Suprapubic skin (tissue), 4 donors: ENCODE results near the gene LIN54. TPM values are rescaled to one million over a fixed set of nuclear protein-coding genes. Genes with fewer than 3 reads are reported as not detected.
A peak's percentile ranks its signal among the peaks of the same experiment; 100 is the strongest.

ENCODE experiments used
- DNase-seq, 2 donors: peaks; one replicate each; pipeline ENCODE4 v3.0.0-alpha.2; 2019; ENCODE audit warnings: low spot score in 2 of 2
- H3K27ac ChIP-seq: fragments of 200-600 bp; sonication (generic); one replicate; pipeline ENCODE4 v1.5.1; 2019
- H3K27me3 ChIP-seq: fragments of 200-600 bp; sonication (generic); one replicate; pipeline ENCODE4 v1.5.1; 2019
- H3K36me3 ChIP-seq: fragments of 200-600 bp; sonication (generic); one replicate; pipeline ENCODE4 v1.5.1; 2019
- H3K4me1 ChIP-seq: fragments of 200-600 bp; sonication (generic); one replicate; pipeline ENCODE4 v1.5.1; 2019
- H3K4me3 ChIP-seq: fragments of 200-600 bp; sonication (generic); one replicate; pipeline ENCODE4 v1.5.1; 2019; ENCODE audit warnings: mild to moderate bottlenecking
- H3K9me3 ChIP-seq: fragments of 200-600 bp; sonication (generic); one replicate; pipeline ENCODE4 v1.5.1; 2019
- EP300 ChIP-seq: sonication (generic); formaldehyde crosslinking; IDR thresholded peaks from one replicate; pipeline ENCODE4 v1.6.1; 2017; ENCODE audit warnings: antibody characterized with exemption
- POLR2A ChIP-seq, 2 donors: fragments of 450-650 bp; IDR thresholded peaks; one replicate each; pipeline ENCODE4 v1.6.1; 2017; ENCODE audit warnings: antibody characterized with exemption in 2 of 2, mild to moderate bottlenecking in 2 of 2, moderate library complexity in 2 of 2
- POLR2AphosphoS5 ChIP-seq, 3 donors: sonication (generic); formaldehyde crosslinking; IDR thresholded peaks; one replicate each; pipeline ENCODE4 v1.6.1; 2017; ENCODE audit warnings: antibody characterized with exemption in 3 of 3
- WGBS: methylation state at CpG from one replicate; pipeline ENCODE4 v1.1.5; 2018; 5-methylcytosine and 5-hydroxymethylcytosine counted together
- total RNA-seq, 4 donors: library from RNA; depleted of rRNA; stranded (reverse); fragments of >200 nt; gene quantifications; one replicate each; pipeline ENCODE4 v1.1.0, GENCODE V29; 2016
- TF ChIP-seq, protein P1 (sequence below), 2 donors: fragments of 200-600 bp in 1 of 2; fragments of 450-650 bp in 1 of 2; sonication (generic) in 1 of 2; IDR thresholded peaks; one replicate each; pipeline ENCODE4 v1.5.1; 2016 to 2019; ENCODE audit warnings: antibody characterized with exemption in 2 of 2, mild to moderate bottlenecking in 1 of 2, moderate library complexity in 1 of 2

Gene LIN54
- total RNA-seq, 4 donors from 2014 or later, result 8.6 to 17.4 (median 15.3) TPM

DNA sequence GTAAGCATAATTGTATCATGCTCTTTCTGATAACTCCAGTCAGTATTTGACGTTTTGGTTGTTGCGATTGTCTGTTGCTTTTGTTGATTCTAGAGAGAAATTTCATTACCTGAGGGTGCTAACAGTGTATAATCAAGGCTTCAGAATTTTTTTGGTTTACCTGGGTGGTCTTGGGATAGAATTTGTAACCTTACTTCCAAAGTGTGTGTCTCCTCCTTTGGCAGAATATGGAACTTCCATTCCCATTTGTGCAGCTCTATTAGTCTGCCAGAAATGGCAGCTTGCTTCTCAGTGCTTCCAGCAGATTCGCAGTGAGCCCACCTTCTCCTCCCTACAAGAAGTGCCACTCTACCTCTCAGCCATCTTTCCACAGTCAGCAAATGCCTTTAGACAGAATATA lies 29.6 kb upstream of the LIN54 start:
- TF ChIP-seq, protein P1, sequence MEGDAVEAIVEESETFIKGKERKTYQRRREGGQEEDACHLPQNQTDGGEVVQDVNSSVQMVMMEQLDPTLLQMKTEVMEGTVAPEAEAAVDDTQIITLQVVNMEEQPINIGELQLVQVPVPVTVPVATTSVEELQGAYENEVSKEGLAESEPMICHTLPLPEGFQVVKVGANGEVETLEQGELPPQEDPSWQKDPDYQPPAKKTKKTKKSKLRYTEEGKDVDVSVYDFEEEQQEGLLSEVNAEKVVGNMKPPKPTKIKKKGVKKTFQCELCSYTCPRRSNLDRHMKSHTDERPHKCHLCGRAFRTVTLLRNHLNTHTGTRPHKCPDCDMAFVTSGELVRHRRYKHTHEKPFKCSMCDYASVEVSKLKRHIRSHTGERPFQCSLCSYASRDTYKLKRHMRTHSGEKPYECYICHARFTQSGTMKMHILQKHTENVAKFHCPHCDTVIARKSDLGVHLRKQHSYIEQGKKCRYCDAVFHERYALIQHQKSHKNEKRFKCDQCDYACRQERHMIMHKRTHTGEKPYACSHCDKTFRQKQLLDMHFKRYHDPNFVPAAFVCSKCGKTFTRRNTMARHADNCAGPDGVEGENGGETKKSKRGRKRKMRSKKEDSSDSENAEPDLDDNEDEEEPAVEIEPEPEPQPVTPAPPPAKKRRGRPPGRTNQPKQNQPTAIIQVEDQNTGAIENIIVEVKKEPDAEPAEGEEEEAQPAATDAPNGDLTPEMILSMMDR (IDR thresholded peaks at IDR 0.05), result no peak
- TF ChIP-seq POLR2A (IDR thresholded peaks at IDR 0.05) (no peak), POLR2AphosphoS5 (IDR thresholded peaks at IDR 0.05) (no peak), EP300 (no peak)
- DNase-seq, result no peak
- no peaks in the 10 kb centered on the region for H3K9me3 ChIP-seq
- H3K27ac ChIP-seq, result no peak overlapping the region
- peaks cover 33% of the 10 kb centered on the region for H3K4me1 ChIP-seq
- H3K27me3 ChIP-seq, result no peaks in the 10 kb centered on the region
- H3K4me3 ChIP-seq, result no peak overlapping the region
- 91% methylated on average over 3 of the region's 3 CpGs for WGBS
- no peaks in the 10 kb centered on the region for H3K36me3 ChIP-seq

DNA sequence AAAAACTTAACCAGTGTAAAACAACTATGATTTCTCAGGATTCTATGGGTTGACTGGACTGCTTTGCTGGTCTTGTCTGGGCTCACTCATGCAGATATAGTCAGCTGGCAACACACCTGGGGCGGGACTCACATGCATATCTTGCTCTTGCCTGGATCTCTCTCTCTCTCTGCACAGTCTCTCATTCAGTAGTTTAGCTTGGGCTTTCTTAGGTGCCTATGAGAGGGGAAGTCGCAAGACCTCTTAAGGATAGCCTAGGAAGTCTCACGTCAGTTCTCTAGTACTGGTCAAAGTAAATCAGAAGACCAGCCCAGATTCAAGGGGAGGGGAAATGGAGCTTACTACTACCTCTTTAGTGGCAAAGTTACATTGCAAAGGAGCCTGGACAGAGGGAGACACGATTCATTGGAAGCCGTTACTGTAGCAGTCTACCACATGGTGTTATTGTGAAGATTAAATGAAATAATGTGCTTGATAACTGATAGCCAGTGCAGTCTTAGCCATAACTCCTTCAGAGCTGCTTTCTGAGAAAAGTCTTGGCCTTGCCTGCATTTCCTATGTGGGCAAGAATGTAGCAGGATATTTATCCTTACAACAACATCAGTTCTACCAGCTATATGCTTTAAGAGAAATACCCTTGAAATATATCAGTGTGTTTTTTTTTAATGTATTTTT lies 26.5 kb upstream of the LIN54 start:
- 58% methylated on average over 5 of the region's 5 CpGs for WGBS
- H3K27ac ChIP-seq, result no peak overlapping the region
- no peak for DNase-seq

DNA sequence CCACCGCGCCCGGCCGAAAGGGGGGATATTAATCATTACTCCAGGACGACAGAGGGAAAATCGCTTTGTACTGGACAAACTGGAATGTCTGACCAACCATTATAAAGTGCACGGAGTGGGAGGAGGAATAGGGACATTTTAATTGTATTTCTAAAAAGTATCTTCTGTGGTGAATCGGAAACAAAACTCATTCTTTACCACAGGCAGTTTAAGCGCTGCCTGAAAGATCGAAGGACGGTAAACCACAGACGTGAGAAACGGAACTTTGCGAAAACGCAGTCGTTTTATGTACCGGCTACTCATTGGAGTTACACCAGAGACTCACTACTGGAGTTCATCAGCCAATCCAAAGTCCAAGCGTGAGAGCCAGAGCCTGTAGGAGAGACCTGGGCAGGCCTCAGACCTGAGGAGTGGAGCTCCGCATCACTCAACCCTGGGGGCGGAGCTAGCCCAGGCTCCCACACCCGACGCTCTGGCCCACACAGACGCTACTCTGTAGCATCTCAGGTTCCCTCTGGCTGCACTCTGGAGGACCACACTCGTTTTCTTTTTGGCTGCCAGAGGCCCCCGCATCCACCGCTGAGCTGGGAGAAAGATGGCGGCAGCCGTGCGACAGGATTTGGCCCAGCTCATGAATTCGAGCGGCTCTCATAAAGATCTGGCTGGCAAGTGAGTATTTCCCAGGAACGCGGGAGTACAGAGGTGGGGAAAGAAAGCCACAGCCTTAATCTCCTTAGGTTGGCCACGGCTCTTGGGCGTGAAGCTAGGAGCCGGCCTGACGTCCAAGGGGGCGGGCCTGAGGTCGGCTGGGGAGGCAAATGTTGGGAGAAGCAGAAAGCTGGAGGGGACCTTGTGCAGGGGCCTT lies 24.2 kb upstream of the LIN54 start, which contains the start of gene COPS4:
Gene COPS4, plus strand, starts transcription at position 554 of the 865 bp plus-strand sequence. Its CDS starts 42 bp downstream, at position 596.
- peak within 1 kb of the TSS; percentile 77 for H3K4me3 ChIP-seq
- H3K4me1 ChIP-seq, result peaks cover 29% of the 10 kb centered on the region
- no peaks in the 10 kb centered on the region for H3K27me3 ChIP-seq
- WGBS, result under 1% methylated on average over 29 of the region's 39 CpGs
- peak within 1 kb of the TSS; percentile 87 for H3K27ac ChIP-seq
- no peaks in the 10 kb centered on the region for H3K36me3 ChIP-seq
- peak; percentile 97 to 98 for DNase-seq
- peak in 1 of 2 donors; percentile 21 for TF ChIP-seq POLR2A (IDR thresholded peaks at IDR 0.05)
- peak in 2 of 3 donors; percentile 77 to 79 for TF ChIP-seq POLR2AphosphoS5 (IDR thresholded peaks at IDR 0.05)
- TF ChIP-seq EP300, result no peak
- TF ChIP-seq, protein P1 (IDR thresholded peaks at IDR 0.05), result peak; percentile 49 to 66
- H3K9me3 ChIP-seq, result no peaks in the 10 kb centered on the region

More for the DNA sequence above, 26.5 kb upstream of the LIN54 start:
- H3K36me3 ChIP-seq, result no peaks in the 10 kb centered on the region
- H3K27me3 ChIP-seq, result no peaks in the 10 kb centered on the region
- H3K9me3 ChIP-seq, result no peaks in the 10 kb centered on the region
- peaks cover 29% of the 10 kb centered on the region for H3K4me1 ChIP-seq
- TF ChIP-seq, protein P1 (IDR thresholded peaks at IDR 0.05), result no peak
- TF ChIP-seq POLR2A (IDR thresholded peaks at IDR 0.05) (no peak), POLR2AphosphoS5 (IDR thresholded peaks at IDR 0.05) (no peak), EP300 (no peak)
- no peak overlapping the region for H3K4me3 ChIP-seq

DNA sequence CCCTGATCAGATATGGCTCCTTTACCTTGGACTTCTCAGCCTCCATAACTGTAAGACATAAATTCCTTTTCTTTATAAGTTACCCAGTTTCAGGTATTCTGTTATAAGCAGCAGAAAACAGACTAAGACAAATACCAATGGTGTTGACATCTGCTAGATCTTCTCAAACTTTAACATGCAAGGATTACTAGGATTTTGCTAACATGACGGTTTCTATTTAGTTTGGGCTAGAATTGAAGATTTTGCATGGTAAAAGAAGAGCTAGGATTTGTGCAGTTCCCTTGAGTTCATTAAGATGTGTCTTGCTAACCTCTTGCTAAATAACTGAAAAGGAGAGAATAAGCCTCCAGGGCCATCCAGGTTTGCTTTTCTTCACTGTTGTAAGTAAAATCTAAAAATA lies 19.1 kb upstream of the LIN54 start:
- no peak for DNase-seq
- H3K4me1 ChIP-seq, result peaks cover 3% of the 10 kb centered on the region
- WGBS, result 87% methylated on average over 1 of the region's 1 CpG
- no peaks in the 10 kb centered on the region for H3K9me3 ChIP-seq
- no peaks in the 10 kb centered on the region for H3K27me3 ChIP-seq
- no peak overlapping the region for H3K27ac ChIP-seq
- no peaks in the 10 kb centered on the region for H3K36me3 ChIP-seq
- TF ChIP-seq POLR2A (IDR thresholded peaks at IDR 0.05) (no peak), POLR2AphosphoS5 (IDR thresholded peaks at IDR 0.05) (no peak), EP300 (no peak)
- TF ChIP-seq, protein P1 (IDR thresholded peaks at IDR 0.05), result no peak
- no peak overlapping the region for H3K4me3 ChIP-seq

- H3K4me3 ChIP-seq, result no peak overlapping the region
- no peaks in the 10 kb centered on the region for H3K36me3 ChIP-seq
- peaks cover 4% of the 10 kb centered on the region for H3K9me3 ChIP-seq
- peaks cover under 1% of the 10 kb centered on the region for H3K4me1 ChIP-seq
- no peak overlapping the region for H3K27ac ChIP-seq
- no peak for DNase-seq
- TF ChIP-seq POLR2A (IDR thresholded peaks at IDR 0.05) (no peak), POLR2AphosphoS5 (IDR thresholded peaks at IDR 0.05) (no peak), EP300 (no peak)
- TF ChIP-seq, protein P1 (IDR thresholded peaks at IDR 0.05), result no peak
- no peaks in the 10 kb centered on the region for H3K27me3 ChIP-seq
- WGBS, result 57% methylated on average over 3 of the region's 3 CpGs
These were observed 18.4 kb upstream of the LIN54 start for GRCh38 chr4:83028976-83029375.
